Endothelial cell of umbilical vein (primary cell): ENCODE measurements around the gene CDH20. TPM values are rescaled to one million over a fixed set of nuclear protein-coding genes. Genes with fewer than 3 reads are reported as not detected.

Experiments
- BruUV-seq: library from RNA; stranded (reverse); fragments of 400-500 nt; replicated peaks from 2 replicates; lab custom pipeline; 2021; lab: Mats Ljungman, UMichigan
- CTCF ChIA-PET: fragments of 300-600, 350-600 bp; sonication (Branson Sonifier 250); formaldehyde crosslinking; loops from one replicate; lab custom pipeline; 2021; ENCODE audit warnings: antibody characterized with exemption, inconsistent platforms; lab: Charles Lee
- POLR2A ChIA-PET: fragments of 300-600, 350-600 bp; sonication (Branson Sonifier 250); formaldehyde crosslinking; loops from one replicate; lab custom pipeline; 2021; ENCODE audit warnings: antibody characterized with exemption, inconsistent platforms; lab: Charles Lee
- DNase-seq: peaks from one replicate; pipeline ENCODE4 v3.0.0-alpha.2; 2011; ENCODE audit warnings: low read depth, low spot score
- FAIRE-seq: peaks from 2 replicates; lab custom pipeline; 2011; peaks lifted over from hg19 to GRCh38; lab: Jason Lieb, UNC
- H2AFZ ChIP-seq: 2 replicates; pipeline ENCODE4 v1.6.0; 2012; ENCODE audit warnings: low read depth, low read length, control low read depth, inconsistent platforms
- H3K27ac ChIP-seq: 2 replicates; pipeline ENCODE4 v1.5.1; 2011; ENCODE audit warnings: low read depth, mild to moderate bottlenecking, control low read depth, low read length, moderate library complexity; ENCODE audit not compliant: insufficient read depth
- H3K27me3 ChIP-seq, 2 experiments: 2 replicates each; pipeline versions ENCODE4 v1.6.0 to v1.6.1; 2011; ENCODE audit warnings: low read length in 2 of 2, mixed read lengths in 1 of 2; ENCODE audit not compliant: control insufficient read depth in 2 of 2, insufficient read depth in 2 of 2
- H3K36me3 ChIP-seq, 2 experiments: 2 replicates in 1 of 2; 3 replicates in 1 of 2; pipeline ENCODE4 v1.5.1; 2011; ENCODE audit warnings: low read length in 2 of 2, mild to moderate bottlenecking in 1 of 2, moderate library complexity in 1 of 2; ENCODE audit not compliant: control insufficient read depth in 2 of 2, insufficient read depth in 2 of 2; ENCODE audit errors: extremely low read depth in 1 of 2
- H3K4me1 ChIP-seq: 3 replicates; pipeline ENCODE4 v1.5.1; 2011; ENCODE audit warnings: mild to moderate bottlenecking, low read length; ENCODE audit not compliant: control insufficient read depth, insufficient read depth; ENCODE audit errors: extremely low read depth
- H3K4me2 ChIP-seq: 2 replicates; pipeline ENCODE4 v1.6.1; 2011; ENCODE audit warnings: low read length, control low read depth, mixed read lengths; ENCODE audit not compliant: insufficient read depth
- H3K4me3 ChIP-seq, 3 experiments: fragments of 200-600 bp in 1 of 3; sonication (generic), shearing (Covaris generic) in 1 of 3; replicated peaks in 1 of 3; 2 replicates each; pipeline ENCODE4 v1.5.1; 2011 to 2016; ENCODE audit warnings: control low read depth in 3 of 3, low read length in 3 of 3, mild to moderate bottlenecking in 2 of 3, inconsistent platforms in 1 of 3, low read depth in 1 of 3, moderate library complexity in 1 of 3; ENCODE audit not compliant: insufficient read depth in 1 of 3
- H3K79me2 ChIP-seq: 2 replicates; pipeline ENCODE4 v1.6.0; 2012; ENCODE audit warnings: low read length, inconsistent platforms; ENCODE audit not compliant: control insufficient read depth, insufficient read depth
- H3K9ac ChIP-seq: replicated peaks from 2 replicates; pipeline ENCODE3; 2011; ENCODE audit warnings: low read length, control low read depth; ENCODE audit not compliant: insufficient read depth; ENCODE audit errors: extremely low read depth
- H3K9me1 ChIP-seq: replicated peaks from 3 replicates; pipeline ENCODE4 v1.6.0; 2011; ENCODE audit warnings: mild to moderate bottlenecking, low read length; ENCODE audit not compliant: control insufficient read depth, insufficient read depth; ENCODE audit errors: extremely low read depth
- H3K9me3 ChIP-seq: replicated peaks from 2 replicates; pipeline ENCODE4 v1.5.1; 2012; ENCODE audit warnings: low read length, inconsistent platforms; ENCODE audit not compliant: control insufficient read depth, insufficient read depth
- H4K20me1 ChIP-seq: replicated peaks from 2 replicates; pipeline ENCODE3; 2011; ENCODE audit warnings: mild to moderate bottlenecking, low read length; ENCODE audit not compliant: control insufficient read depth, insufficient read depth; ENCODE audit errors: extremely low read depth
- EZH2 ChIP-seq: IDR thresholded peaks from 2 replicates; pipeline ENCODE4 v1.6.1; 2012; ENCODE audit warnings: borderline replicate concordance, low read depth, mild to moderate bottlenecking, moderate library complexity, low read length, inconsistent platforms; ENCODE audit not compliant: severe bottlenecking
- FOS ChIP-seq: IDR thresholded peaks from 2 replicates; pipeline ENCODE4 v1.6.1; 2011; ENCODE audit warnings: mild to moderate bottlenecking, low read length, moderate library complexity, borderline replicate concordance; ENCODE audit not compliant: insufficient read depth
- GATA2 ChIP-seq: IDR thresholded peaks from 2 replicates; pipeline ENCODE4 v1.7.0; 2011; ENCODE audit warnings: low read depth, mild to moderate bottlenecking, moderate library complexity, mixed read lengths, low read length; ENCODE audit not compliant: insufficient read length, insufficient read depth
- JUN ChIP-seq: IDR thresholded peaks from 2 replicates; pipeline ENCODE4 v1.6.1; 2011; ENCODE audit warnings: borderline replicate concordance, low read depth; ENCODE audit not compliant: insufficient read length, insufficient read depth
- MYC ChIP-seq: IDR thresholded peaks from one replicate; pipeline ENCODE4 v1.6.1; 2011; ENCODE audit warnings: mild to moderate bottlenecking, low read depth, low read length
- POLR2A ChIP-seq: IDR thresholded peaks from 2 replicates; pipeline ENCODE4 v1.6.1; 2012; ENCODE audit warnings: low read depth, mild to moderate bottlenecking, control low read depth, low read length
- POLR2AphosphoS5 ChIP-seq: IDR thresholded peaks from 2 replicates; pipeline ENCODE4 v1.6.1; 2012; ENCODE audit warnings: low read depth, mild to moderate bottlenecking, control low read depth, low read length, moderate library complexity; ENCODE audit not compliant: insufficient read depth
- dilution Hi-C: fragments of 300-500 bp; cut with MboI; formaldehyde crosslinking; loops from one replicate; pipeline ENCODE4 v1.15.0; 2019; ENCODE audit warnings: low sequenced_read_pairs; ENCODE audit not compliant: extremely low pct_ligation_motif_present
- intact Hi-C: fragments of 100-400 bp; cut with micrococcal nuclease; formaldehyde crosslinking; loops from one replicate; pipeline ENCODE4 v1.10.0; 2022
- polyA plus RNA-seq, 4 experiments: library from polyadenylated mRNA; depleted of rRNA in 3 of 4; stranded (reverse) in 3 of 4; unstranded in 1 of 4; fragments of >200 nt; gene quantifications; 2 replicates each; pipeline versions ENCODE4 v1.2.1 to v1.2.3, GENCODE V29; 2011 to 2012; ENCODE audit warnings: missing spikeins in 1 of 4
- total RNA-seq: library from RNA; stranded (reverse); gene quantifications from 2 replicates; pipeline ENCODE4 v1.2.3, GENCODE V29; 2021
- TF ChIP-seq, protein P1 (sequence below): IDR thresholded peaks from 2 replicates; pipeline ENCODE4 v1.6.1; 2011; ENCODE audit not compliant: insufficient read depth, insufficient read length
- TF ChIP-seq, protein P2 (sequence below), 2 donors: IDR thresholded peaks; 1 replicate in 1 of 2; 2 replicates in 1 of 2; pipeline ENCODE4 v1.5.1; 2011; ENCODE audit warnings: low read length in 2 of 2, mild to moderate bottlenecking in 2 of 2, moderate library complexity in 2 of 2, control low read depth in 1 of 2, inconsistent platforms in 1 of 2, low read depth in 1 of 2; ENCODE audit not compliant: insufficient read depth in 1 of 2; ENCODE audit errors: extremely low read depth in 1 of 2

The CDH20 gene
- total and polyA plus RNA-seq, 2 donors (not counting 3 experiments of a cell fraction or from before 2014, with no cell fraction given) = not detected

DNA sequence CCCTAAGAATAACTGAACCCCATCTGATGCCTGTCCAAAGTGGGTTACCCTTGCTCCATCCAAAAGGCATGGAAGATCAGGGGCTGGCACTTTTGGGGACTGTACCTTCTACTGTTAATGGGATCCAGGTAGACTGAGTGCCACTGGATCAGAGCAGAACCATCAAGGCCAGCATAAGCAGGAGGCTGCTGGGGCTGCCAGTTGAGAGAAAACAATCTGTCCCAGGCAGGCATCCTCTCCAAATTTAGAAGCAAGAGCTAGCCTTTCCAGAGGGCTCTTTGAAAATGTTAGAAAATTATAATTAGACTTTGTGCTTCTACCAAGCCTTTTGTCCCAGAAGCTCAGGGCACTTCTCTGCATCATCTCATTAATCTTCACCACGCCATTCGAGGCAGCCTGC is 245.6 kb downstream of the CDH20 start:
- no peak overlapping the region for H3K9ac ChIP-seq

More for the DNA sequence above, 245.6 kb downstream of the CDH20 start:
- Histone ChIP-seq H2AFZ (no peak overlapping the region), H3K9me3 (no peaks in the 10 kb centered on the region), H3K27ac (no peak overlapping the region), H3K4me3 (no peak overlapping the region), H4K20me1 (no peaks in the 10 kb centered on the region), H3K27me3 (no peaks in the 10 kb centered on the region), H3K9me1 (no peaks in the 10 kb centered on the region), H3K36me3 (no peaks in the 10 kb centered on the region), H3K4me2 (no peak overlapping the region), H3K79me2 (no peaks in the 10 kb centered on the region), H3K4me1 (peaks cover 18% of the 10 kb centered on the region)
- POLR2A ChIA-PET = no interaction called here
- dilution Hi-C loops = no loop called here
- FAIRE-seq (no peak), DNase-seq (no peak)
- TF ChIP-seq, protein P1, sequence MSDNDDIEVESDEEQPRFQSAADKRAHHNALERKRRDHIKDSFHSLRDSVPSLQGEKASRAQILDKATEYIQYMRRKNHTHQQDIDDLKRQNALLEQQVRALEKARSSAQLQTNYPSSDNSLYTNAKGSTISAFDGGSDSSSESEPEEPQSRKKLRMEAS = no peak
- TF ChIP-seq, protein P2, sequence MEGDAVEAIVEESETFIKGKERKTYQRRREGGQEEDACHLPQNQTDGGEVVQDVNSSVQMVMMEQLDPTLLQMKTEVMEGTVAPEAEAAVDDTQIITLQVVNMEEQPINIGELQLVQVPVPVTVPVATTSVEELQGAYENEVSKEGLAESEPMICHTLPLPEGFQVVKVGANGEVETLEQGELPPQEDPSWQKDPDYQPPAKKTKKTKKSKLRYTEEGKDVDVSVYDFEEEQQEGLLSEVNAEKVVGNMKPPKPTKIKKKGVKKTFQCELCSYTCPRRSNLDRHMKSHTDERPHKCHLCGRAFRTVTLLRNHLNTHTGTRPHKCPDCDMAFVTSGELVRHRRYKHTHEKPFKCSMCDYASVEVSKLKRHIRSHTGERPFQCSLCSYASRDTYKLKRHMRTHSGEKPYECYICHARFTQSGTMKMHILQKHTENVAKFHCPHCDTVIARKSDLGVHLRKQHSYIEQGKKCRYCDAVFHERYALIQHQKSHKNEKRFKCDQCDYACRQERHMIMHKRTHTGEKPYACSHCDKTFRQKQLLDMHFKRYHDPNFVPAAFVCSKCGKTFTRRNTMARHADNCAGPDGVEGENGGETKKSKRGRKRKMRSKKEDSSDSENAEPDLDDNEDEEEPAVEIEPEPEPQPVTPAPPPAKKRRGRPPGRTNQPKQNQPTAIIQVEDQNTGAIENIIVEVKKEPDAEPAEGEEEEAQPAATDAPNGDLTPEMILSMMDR (IDR thresholded peaks at IDR 0.05; ENCODE audit: extremely low read depth in 1 of 2, insufficient read depth in 1 of 2, low read depth in 1 of 2, low read length in 2 of 2) = no peak
- TF ChIP-seq MYC (no peak), EZH2 (no peak), POLR2AphosphoS5 (no peak), POLR2A (no peak), JUN (no peak), FOS (no peak), GATA2 (no peak)
- BruUV-seq = no TSS peak
- intact Hi-C loops = no loop called here
- CTCF ChIA-PET = interaction anchor here (1.1 to 6.3 kb wide), 6 partner anchors 27 to 551 kb away, joined by 3 to 89 read pairs (median 5); no protein-coding TSS in a partner anchor
